SK-N-SH (cell line): ENCODE results near the gene DHX57. TPM values are rescaled to one million over a fixed set of nuclear protein-coding genes. Genes with fewer than 3 reads are reported as not detected.

Source experiments
- CTCF ChIA-PET: fragments of 300-600, 350-600 bp; formaldehyde crosslinking; extraction: SDS; loops from one replicate; lab custom pipeline; 2021; lab: Yijun Ruan, JAX
- POLR2A ChIA-PET: fragments of 350-600 bp; sonication (Branson Sonifier 250); formaldehyde crosslinking; extraction: SDS; loops from one replicate; lab custom pipeline; 2020; ENCODE audit warnings: antibody characterized with exemption, inconsistent platforms; lab: Yijun Ruan, JAX
- DNase-seq: peaks from one replicate; pipeline ENCODE4 v3.0.0; 2012
- H2AFZ ChIP-seq: fragments of 200-600 bp; sonication (generic); 2 replicates; pipeline ENCODE4 v1.8.1; 2016; ENCODE audit warnings: antibody characterized with exemption, mild to moderate bottlenecking, low read depth
- H3F3A ChIP-seq: fragments of 200-600 bp; sonication (generic); replicated peaks from 2 replicates; pipeline ENCODE3; 2016; ENCODE audit warnings: antibody characterized with exemption, mild to moderate bottlenecking; ENCODE audit not compliant: insufficient read depth
- H3K27ac ChIP-seq, 2 experiments: fragments of 200-500 bp in 1 of 2; fragments of 200-600 bp in 1 of 2; sonication (Bioruptor generic) in 1 of 2; sonication (generic), shearing (Covaris generic) in 1 of 2; 2 replicates each; pipeline versions ENCODE4 v1.5.1 to v1.6.1; 2014 to 2016; ENCODE audit warnings: low read depth in 2 of 2, inconsistent platforms in 1 of 2, low read length in 1 of 2, mild to moderate bottlenecking in 1 of 2, mixed read lengths in 1 of 2
- H3K27me3 ChIP-seq: fragments of 200-600 bp; sonication (generic), shearing (Covaris generic); 2 replicates; pipeline ENCODE4 v1.6.1; 2016; ENCODE audit warnings: mixed run types; ENCODE audit not compliant: insufficient read depth
- H3K36me3 ChIP-seq, 2 experiments: fragments of 200-500 bp in 1 of 2; fragments of 200-600 bp in 1 of 2; sonication (Bioruptor generic) in 1 of 2; sonication (generic) in 1 of 2; replicated peaks in 1 of 2; 2 replicates each; pipeline versions ENCODE3 to v1.5.1; 2014 to 2016; ENCODE audit warnings: low read length in 1 of 2, mild to moderate bottlenecking in 1 of 2; ENCODE audit not compliant: insufficient read depth in 2 of 2, control insufficient read depth in 1 of 2
- H3K4me1 ChIP-seq, 2 experiments: fragments of 200-500 bp in 1 of 2; fragments of 200-600 bp in 1 of 2; sonication (Bioruptor generic) in 1 of 2; sonication (generic), shearing (Covaris generic) in 1 of 2; 2 replicates each; pipeline versions ENCODE4 v1.5.1 to v1.6.1; 2014 to 2016; ENCODE audit warnings: low read depth in 1 of 2, low read length in 1 of 2, mixed run types in 1 of 2; ENCODE audit not compliant: insufficient read depth in 2 of 2, control insufficient read depth in 1 of 2
- H3K4me2 ChIP-seq: fragments of 200-600 bp; sonication (generic), shearing (Covaris generic); 2 replicates; pipeline ENCODE4 v1.6.1; 2017; ENCODE audit warnings: mixed run types
- H3K4me3 ChIP-seq, 2 experiments: fragments of 200-500 bp in 1 of 2; fragments of 200-600 bp in 1 of 2; sonication (Bioruptor generic) in 1 of 2; sonication (generic), shearing (Covaris generic) in 1 of 2; 2 replicates each; pipeline versions ENCODE4 v1.5.1 to v1.8.1; 2014 to 2016; ENCODE audit warnings: low read depth in 2 of 2, inconsistent platforms in 1 of 2, low read length in 1 of 2, mild to moderate bottlenecking in 1 of 2, mixed read lengths in 1 of 2, moderate library complexity in 1 of 2
- H3K79me2 ChIP-seq: fragments of 200-600 bp; sonication (generic); 2 replicates; pipeline ENCODE4 v1.8.1; 2017; ENCODE audit warnings: mild to moderate bottlenecking; ENCODE audit not compliant: insufficient read depth
- H3K9ac ChIP-seq: fragments of 200-600 bp; sonication (generic); 2 replicates; pipeline ENCODE4 v1.6.1; 2017; ENCODE audit warnings: mixed run types
- H3K9me2 ChIP-seq: fragments of 200-600 bp; sonication (generic); 2 replicates; pipeline ENCODE4 v1.6.1; 2017; ENCODE audit warnings: mixed run types
- H3K9me3 ChIP-seq: fragments of 200-600 bp; sonication (generic); 2 replicates; pipeline ENCODE4 v1.6.1; 2017; ENCODE audit warnings: mixed run types, mild to moderate bottlenecking, moderate library complexity
- H4K20me1 ChIP-seq: fragments of 200-600 bp; sonication (generic); 2 replicates; pipeline ENCODE4 v1.6.1; 2017; ENCODE audit warnings: mild to moderate bottlenecking, mixed run types; ENCODE audit not compliant: insufficient read depth
- CHD2 ChIP-seq: fragments of 150-350 bp; IDR thresholded peaks from 2 replicates; pipeline ENCODE4 v1.6.1; 2018; ENCODE audit warnings: low read length; ENCODE audit not compliant: partially characterized antibody
- FOXM1 ChIP-seq: IDR thresholded peaks from 2 replicates; pipeline ENCODE4 v1.4.0; 2012; ENCODE audit warnings: low read depth, mild to moderate bottlenecking
- GABPA ChIP-seq: IDR thresholded peaks from 2 replicates; pipeline ENCODE4 v1.4.0; 2012; ENCODE audit warnings: low read depth, mild to moderate bottlenecking
- JUND ChIP-seq: IDR thresholded peaks from 2 replicates; pipeline ENCODE4 v1.4.0; 2012
- MEF2A ChIP-seq: IDR thresholded peaks from 2 replicates; pipeline ENCODE4 v1.4.0; 2012; ENCODE audit warnings: low read depth, borderline replicate concordance
- MXI1 ChIP-seq: IDR thresholded peaks from 2 replicates; pipeline ENCODE4 v1.6.1; 2012; ENCODE audit warnings: mild to moderate bottlenecking, low read depth, low read length, improper control_type of control experiment
- NRF1 ChIP-seq: IDR thresholded peaks from 2 replicates; pipeline ENCODE4 v1.6.1; 2012; ENCODE audit warnings: low read depth, mild to moderate bottlenecking, low read length
- POLR2AphosphoS5 ChIP-seq: IDR thresholded peaks from 2 replicates; pipeline ENCODE4 v1.6.1; 2012; ENCODE audit warnings: low read depth, low read length
- RAD21 ChIP-seq: IDR thresholded peaks from 2 replicates; pipeline ENCODE4 v1.6.1; 2012; ENCODE audit warnings: mild to moderate bottlenecking, low read length
- RCOR1 ChIP-seq: fragments of 150-350 bp; IDR thresholded peaks from 2 replicates; pipeline ENCODE4 v1.6.1; 2017; ENCODE audit warnings: antibody characterized with exemption, low read length
- RFX5 ChIP-seq: IDR thresholded peaks from 2 replicates; pipeline ENCODE4 v1.6.1; 2012; ENCODE audit warnings: mild to moderate bottlenecking, improper control_type of control experiment, low read length
- RXRA ChIP-seq: IDR thresholded peaks from 2 replicates; pipeline ENCODE4 v1.4.0; 2012; ENCODE audit warnings: low read depth, mild to moderate bottlenecking, borderline replicate concordance
- TEAD4 ChIP-seq: IDR thresholded peaks from 2 replicates; pipeline ENCODE4 v1.4.0; 2012; ENCODE audit warnings: mild to moderate bottlenecking, borderline replicate concordance; ENCODE audit not compliant: insufficient read depth
- WGBS: methylation state at CpG from one replicate; pipeline ENCODE4 v1.1.6; 2017; ENCODE audit warnings: low lambda C conversion rate; 5-methylcytosine and 5-hydroxymethylcytosine counted together
- polyA plus RNA-seq, 3 experiments: library from polyadenylated mRNA; depleted of rRNA; stranded (reverse); fragments of >200 nt; gene quantifications; 2 replicates each; pipeline ENCODE4 v1.2.3, GENCODE V29; 2012
- TF ChIP-seq, protein P1 (sequence below): IDR thresholded peaks from 2 replicates; pipeline ENCODE4 v1.6.1; 2012; ENCODE audit warnings: mild to moderate bottlenecking, low read depth, low read length, moderate library complexity
- TF ChIP-seq, protein P2 (sequence below): IDR thresholded peaks from 2 replicates; pipeline ENCODE4 v1.4.0; 2012; ENCODE audit warnings: low read depth, borderline replicate concordance
- TF ChIP-seq, protein P3 (sequence below): IDR thresholded peaks from 2 replicates; pipeline ENCODE4; 2012
- TF ChIP-seq, protein P4 (sequence below): IDR thresholded peaks from 2 replicates; pipeline ENCODE4 v1.4.0; 2012; ENCODE audit warnings: low read depth
- TF ChIP-seq, protein P5 (sequence below): fragments of 200-600 bp; sonication (generic); IDR thresholded peaks from 2 replicates; pipeline ENCODE4 v1.6.1; 2017; ENCODE audit warnings: antibody characterized with exemption, mild to moderate bottlenecking, moderate library complexity

DHX57 gene
- polyA plus RNA-seq, 1 of the 3 experiments (the other 2 are of a cell fraction) = 12.3 TPM

DNA sequence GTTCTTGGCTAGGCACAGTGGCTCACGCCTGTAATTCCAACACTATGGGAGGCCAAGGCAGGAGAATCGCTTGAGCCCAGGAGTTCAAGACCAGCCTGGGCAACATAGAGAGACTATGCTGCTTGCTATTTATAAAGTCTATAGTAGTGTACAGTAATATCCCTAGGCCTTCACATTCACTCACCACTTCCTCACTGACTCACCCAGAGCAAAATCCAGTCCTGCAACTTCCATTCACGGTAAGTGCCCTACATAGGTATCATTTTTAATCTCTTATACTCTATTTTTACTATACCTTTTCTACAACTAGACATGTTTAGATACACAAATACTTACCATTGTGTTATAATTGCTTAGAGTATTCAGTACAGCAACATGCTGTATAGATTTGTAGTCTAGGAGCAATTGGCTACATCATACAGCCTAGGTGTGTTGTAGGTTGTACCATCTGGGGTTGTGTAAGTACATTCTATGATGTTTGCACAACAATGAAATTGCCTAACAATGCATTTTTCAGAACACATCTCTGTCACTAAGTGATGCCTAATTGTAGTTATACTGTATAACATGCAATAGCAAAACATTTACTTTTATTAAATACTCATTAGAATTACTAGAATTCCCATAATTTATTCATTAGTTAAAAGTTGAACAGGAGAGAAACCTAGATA is 8.8 kb downstream of the DHX57 start:
- H3K4me1 ChIP-seq = no peaks in the 10 kb centered on the region
- H3K9me2 ChIP-seq = no peaks in the 10 kb centered on the region
- H3F3A ChIP-seq = no peaks in the 10 kb centered on the region
- WGBS = 98% methylated on average over 3 of the region's 3 CpGs
- no peak for DNase-seq
- peaks cover 18 to 36% of the 10 kb centered on the region in 2 experiments for H3K36me3 ChIP-seq
- peaks cover under 1% of the 10 kb centered on the region; the same call in 1 of the 2 replicates for H3K9me3 ChIP-seq
- no peak overlapping the region for H3K27ac ChIP-seq
- ChIA-PET CTCF (no interaction called here), POLR2A (no interaction called here)
- H3K27me3 ChIP-seq = no peaks in the 10 kb centered on the region
- no peak for TF ChIP-seq CHD2
- TF ChIP-seq FOXM1 = no peak
- no peak for TF ChIP-seq NRF1
- TF ChIP-seq, protein P1, sequence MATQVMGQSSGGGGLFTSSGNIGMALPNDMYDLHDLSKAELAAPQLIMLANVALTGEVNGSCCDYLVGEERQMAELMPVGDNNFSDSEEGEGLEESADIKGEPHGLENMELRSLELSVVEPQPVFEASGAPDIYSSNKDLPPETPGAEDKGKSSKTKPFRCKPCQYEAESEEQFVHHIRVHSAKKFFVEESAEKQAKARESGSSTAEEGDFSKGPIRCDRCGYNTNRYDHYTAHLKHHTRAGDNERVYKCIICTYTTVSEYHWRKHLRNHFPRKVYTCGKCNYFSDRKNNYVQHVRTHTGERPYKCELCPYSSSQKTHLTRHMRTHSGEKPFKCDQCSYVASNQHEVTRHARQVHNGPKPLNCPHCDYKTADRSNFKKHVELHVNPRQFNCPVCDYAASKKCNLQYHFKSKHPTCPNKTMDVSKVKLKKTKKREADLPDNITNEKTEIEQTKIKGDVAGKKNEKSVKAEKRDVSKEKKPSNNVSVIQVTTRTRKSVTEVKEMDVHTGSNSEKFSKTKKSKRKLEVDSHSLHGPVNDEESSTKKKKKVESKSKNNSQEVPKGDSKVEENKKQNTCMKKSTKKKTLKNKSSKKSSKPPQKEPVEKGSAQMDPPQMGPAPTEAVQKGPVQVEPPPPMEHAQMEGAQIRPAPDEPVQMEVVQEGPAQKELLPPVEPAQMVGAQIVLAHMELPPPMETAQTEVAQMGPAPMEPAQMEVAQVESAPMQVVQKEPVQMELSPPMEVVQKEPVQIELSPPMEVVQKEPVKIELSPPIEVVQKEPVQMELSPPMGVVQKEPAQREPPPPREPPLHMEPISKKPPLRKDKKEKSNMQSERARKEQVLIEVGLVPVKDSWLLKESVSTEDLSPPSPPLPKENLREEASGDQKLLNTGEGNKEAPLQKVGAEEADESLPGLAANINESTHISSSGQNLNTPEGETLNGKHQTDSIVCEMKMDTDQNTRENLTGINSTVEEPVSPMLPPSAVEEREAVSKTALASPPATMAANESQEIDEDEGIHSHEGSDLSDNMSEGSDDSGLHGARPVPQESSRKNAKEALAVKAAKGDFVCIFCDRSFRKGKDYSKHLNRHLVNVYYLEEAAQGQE = no peak
- no peak for TF ChIP-seq RXRA
- no peak for TF ChIP-seq RFX5
- no peak for TF ChIP-seq MEF2A
- no peak for TF ChIP-seq RAD21
- TF ChIP-seq TEAD4 = no peak
- TF ChIP-seq GABPA = no peak
- no peak for TF ChIP-seq RCOR1
- no peak for TF ChIP-seq JUND
- TF ChIP-seq MXI1 = no peak
- TF ChIP-seq, protein P2, sequence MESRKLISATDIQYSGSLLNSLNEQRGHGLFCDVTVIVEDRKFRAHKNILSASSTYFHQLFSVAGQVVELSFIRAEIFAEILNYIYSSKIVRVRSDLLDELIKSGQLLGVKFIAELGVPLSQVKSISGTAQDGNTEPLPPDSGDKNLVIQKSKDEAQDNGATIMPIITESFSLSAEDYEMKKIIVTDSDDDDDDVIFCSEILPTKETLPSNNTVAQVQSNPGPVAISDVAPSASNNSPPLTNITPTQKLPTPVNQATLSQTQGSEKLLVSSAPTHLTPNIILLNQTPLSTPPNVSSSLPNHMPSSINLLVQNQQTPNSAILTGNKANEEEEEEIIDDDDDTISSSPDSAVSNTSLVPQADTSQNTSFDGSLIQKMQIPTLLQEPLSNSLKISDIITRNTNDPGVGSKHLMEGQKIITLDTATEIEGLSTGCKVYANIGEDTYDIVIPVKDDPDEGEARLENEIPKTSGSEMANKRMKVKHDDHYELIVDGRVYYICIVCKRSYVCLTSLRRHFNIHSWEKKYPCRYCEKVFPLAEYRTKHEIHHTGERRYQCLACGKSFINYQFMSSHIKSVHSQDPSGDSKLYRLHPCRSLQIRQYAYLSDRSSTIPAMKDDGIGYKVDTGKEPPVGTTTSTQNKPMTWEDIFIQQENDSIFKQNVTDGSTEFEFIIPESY = no peak
- TF ChIP-seq POLR2AphosphoS5 = no peak
- TF ChIP-seq, protein P3, sequence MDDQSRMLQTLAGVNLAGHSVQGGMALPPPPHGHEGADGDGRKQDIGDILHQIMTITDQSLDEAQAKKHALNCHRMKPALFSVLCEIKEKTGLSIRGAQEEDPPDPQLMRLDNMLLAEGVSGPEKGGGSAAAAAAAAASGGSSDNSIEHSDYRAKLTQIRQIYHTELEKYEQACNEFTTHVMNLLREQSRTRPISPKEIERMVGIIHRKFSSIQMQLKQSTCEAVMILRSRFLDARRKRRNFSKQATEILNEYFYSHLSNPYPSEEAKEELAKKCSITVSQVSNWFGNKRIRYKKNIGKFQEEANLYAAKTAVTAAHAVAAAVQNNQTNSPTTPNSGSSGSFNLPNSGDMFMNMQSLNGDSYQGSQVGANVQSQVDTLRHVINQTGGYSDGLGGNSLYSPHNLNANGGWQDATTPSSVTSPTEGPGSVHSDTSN = no peak
- TF ChIP-seq, protein P4, sequence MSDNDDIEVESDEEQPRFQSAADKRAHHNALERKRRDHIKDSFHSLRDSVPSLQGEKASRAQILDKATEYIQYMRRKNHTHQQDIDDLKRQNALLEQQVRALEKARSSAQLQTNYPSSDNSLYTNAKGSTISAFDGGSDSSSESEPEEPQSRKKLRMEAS = no peak
- TF ChIP-seq, protein P5, sequence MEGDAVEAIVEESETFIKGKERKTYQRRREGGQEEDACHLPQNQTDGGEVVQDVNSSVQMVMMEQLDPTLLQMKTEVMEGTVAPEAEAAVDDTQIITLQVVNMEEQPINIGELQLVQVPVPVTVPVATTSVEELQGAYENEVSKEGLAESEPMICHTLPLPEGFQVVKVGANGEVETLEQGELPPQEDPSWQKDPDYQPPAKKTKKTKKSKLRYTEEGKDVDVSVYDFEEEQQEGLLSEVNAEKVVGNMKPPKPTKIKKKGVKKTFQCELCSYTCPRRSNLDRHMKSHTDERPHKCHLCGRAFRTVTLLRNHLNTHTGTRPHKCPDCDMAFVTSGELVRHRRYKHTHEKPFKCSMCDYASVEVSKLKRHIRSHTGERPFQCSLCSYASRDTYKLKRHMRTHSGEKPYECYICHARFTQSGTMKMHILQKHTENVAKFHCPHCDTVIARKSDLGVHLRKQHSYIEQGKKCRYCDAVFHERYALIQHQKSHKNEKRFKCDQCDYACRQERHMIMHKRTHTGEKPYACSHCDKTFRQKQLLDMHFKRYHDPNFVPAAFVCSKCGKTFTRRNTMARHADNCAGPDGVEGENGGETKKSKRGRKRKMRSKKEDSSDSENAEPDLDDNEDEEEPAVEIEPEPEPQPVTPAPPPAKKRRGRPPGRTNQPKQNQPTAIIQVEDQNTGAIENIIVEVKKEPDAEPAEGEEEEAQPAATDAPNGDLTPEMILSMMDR = no peak
- H3K9ac ChIP-seq = no peak overlapping the region
- no peaks in the 10 kb centered on the region for H4K20me1 ChIP-seq
- no peak overlapping the region for H3K4me3 ChIP-seq
- no peak overlapping the region for H3K4me2 ChIP-seq
- H2AFZ ChIP-seq = no peak overlapping the region
- peaks cover 16% of the 10 kb centered on the region for H3K79me2 ChIP-seq
